HG02973 (cell line): ENCODE results near the gene NSF.
"Not testable (repeated sequence)": the region's sequence is repeated elsewhere in the genome, so short reads cannot be mapped to it uniquely, and the experiment has no call there.

Source experiments
- ATAC-seq: cut with Tn5 transposase; IDR thresholded peaks from one replicate; pipeline ENCODE4 v1.9.1; 2021; ENCODE audit warnings: moderate library complexity; ENCODE audit not compliant: unreplicated experiment

NSF gene

DNA sequence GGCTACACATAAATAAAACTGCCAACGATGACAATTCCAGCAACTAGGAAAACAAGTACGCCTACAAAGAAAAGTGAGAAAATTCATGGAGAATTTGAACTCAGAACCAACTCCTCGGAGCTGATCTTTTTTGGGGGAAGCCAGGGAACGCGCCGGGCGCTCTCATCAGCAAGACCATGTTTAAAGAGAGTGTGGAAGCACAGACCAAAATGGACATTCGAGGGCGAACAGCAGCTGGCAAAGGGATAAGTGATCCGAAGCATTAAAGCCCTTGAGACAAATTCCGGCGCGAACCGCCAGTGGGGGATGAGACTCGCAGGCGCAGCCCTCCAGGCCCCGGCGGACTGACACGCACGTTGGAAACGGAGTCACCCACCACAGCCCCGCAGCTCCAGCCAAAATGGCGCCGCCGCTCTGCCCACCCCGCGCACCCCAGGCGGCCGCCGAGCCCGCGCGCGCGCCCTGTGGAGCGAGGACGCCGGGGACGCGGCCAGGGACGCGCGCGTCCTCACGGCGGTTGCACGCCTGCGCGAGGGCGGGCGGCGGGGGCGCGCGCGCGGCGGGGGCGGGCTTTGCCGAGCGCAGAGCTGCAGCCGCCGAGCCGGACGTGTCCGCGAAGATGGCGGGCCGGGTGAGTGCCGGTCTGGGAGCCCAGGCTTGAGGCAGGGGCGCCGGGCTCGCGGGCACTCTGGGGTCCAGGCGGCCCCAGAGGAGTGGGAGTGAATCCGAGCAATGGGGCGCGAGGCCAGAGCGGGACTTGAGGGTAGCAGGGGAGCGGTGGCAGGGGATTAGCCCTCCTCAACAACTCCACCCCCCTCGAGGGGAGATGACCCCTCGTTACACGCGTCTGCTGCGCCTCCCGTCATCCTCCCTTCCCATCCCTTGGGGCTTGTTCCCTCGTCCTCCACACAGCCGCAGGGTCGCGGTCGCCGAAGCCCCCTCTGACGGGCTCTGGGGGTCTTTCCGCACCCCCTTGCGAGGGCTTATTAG is at the start of gene NSF:
TSS of gene NSF (plus strand) at position 513 of the 990 bp plus-strand sequence. CDS start at position 620, 107 bp downstream.
- peak; percentile 59 for ATAC-seq

- not testable (repeated sequence) for ATAC-seq
Measured at GRCh38 chr17:46548607-46549006, 41.9 kb upstream of the NSF start.

DNA sequence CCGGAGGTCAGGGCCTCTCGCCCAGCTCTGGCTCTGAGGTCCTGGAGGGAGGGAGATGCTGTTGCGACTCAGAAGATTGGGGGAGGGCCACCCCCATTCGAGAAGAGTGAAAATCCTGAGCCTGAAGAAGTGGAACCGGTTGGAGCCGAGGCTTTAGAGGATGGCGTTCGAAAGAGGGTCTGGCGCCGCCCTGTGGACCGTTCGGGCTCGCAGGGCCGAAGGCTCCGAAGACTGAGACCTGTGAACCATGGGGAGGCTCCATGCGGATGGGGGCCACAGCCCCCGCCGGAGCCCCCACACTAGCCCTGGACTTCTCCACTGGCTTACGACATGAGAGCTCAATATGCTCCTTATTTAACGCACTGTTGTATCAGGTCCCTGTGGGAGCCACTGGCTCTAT is 31.3 kb upstream of the NSF start:
- not testable (repeated sequence) for ATAC-seq

GRCh38 chr17:46560048-46560447 is 30.4 kb upstream of the NSF start:
- ATAC-seq: not testable (repeated sequence)

GRCh38 chr17:46566284-46566683 is 24.2 kb upstream of the NSF start:
- not testable (repeated sequence) for ATAC-seq

DNA sequence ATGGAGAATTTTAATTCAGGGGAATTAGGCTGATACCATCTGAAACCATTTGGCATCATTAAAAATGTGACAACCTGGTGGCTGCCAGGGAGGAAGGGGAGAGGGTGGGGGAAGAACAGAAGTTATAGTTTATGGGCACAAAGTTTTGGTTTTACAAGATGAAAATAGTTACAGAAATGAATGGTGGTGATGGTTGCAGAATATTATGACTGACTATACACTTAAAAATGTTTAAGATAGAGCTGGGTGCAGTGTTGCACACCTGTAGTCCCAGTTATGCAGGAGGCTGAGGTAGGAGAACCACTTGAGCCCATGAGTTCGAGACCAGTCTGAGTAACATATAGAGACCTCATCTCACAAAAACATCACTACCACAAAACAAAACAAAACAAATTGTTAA is 23.5 kb upstream of the NSF start:
- ATAC-seq: not testable (repeated sequence)

- ATAC-seq: not testable (repeated sequence)
Measured at GRCh38 chr17:46571796-46572195, 18.7 kb upstream of the NSF start.

DNA sequence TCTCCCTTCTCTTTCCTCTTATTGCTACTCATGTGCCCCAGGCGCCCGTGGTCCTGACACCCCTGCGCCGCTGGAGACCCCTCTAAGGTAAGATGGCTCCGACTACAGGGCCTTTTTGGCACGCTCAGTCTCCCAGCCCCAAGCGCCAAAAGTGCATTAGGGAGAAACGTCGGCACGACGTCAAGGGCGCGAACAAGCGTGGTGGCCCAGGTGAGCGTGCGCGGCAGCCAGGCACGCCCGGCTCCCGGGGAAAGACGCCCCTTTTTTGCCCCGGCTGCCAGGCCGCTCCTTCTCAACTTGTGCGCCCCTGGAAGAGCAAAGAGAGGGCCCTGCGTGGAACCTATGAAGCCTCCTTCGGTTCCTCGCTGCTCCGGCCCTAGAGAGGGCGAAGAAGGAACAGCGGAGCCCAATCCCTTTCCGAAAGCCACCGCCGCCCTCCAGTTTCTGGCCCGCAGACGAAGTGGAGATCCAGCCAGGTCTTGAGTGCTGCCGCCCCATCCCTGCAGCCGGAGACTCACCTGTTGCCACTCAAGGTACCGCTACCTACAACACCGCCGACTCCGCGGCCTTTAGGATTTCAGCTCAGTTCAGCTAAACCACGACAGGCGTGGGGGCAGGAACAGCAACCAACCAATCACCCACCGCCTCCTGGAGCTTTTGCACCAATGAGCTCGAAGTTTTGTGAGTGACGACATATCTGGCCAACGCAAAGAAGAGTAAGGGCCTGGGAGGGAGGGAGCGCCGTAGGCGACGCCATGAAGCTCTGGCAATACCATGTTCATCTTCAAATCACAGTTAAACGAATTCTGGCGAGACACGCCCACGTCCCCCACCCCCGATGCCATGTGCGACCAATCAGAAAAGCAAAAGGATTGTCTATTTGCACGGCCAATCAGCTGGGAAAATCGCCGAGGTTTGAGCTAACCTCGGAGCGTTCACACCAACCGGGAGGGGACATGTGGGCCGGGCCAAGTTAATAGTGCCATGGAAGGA is 11.1 kb upstream of the NSF start, which contains the start of gene ARL17A:
TSS of gene ARL17A (minus strand) at position 609 of the 993 bp plus-strand sequence. CDS start 3,369 bp downstream, outside the sequence.
- peak; percentile 91 for ATAC-seq

DNA sequence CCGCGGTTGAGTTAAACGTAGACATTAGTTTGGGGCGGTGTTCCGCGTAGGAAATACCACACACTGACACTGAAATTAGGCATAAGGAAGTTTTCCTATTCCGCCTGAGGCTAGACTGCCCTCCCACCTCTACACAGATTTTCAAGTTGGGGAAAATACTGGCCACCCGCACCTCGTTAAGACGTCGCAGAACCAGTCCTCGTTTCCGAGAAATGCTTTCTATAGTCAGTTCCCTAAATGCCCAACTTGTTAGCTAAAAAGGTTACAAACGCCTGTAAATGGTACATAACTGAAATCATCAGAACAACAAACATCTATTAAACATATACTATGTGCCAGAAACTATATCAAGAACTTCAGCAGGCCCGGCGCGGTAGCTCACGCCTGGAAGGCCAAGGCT is 10.4 kb upstream of the NSF start:
- ATAC-seq: not testable (repeated sequence)

- ATAC-seq: not testable (repeated sequence)
Measured at GRCh38 chr17:46585444-46585843, 5.0 kb upstream of the NSF start.

- peak; percentile 43 for ATAC-seq
Measured at GRCh38 chr17:46591332-46591731, 863 bp downstream of the NSF start.

DNA sequence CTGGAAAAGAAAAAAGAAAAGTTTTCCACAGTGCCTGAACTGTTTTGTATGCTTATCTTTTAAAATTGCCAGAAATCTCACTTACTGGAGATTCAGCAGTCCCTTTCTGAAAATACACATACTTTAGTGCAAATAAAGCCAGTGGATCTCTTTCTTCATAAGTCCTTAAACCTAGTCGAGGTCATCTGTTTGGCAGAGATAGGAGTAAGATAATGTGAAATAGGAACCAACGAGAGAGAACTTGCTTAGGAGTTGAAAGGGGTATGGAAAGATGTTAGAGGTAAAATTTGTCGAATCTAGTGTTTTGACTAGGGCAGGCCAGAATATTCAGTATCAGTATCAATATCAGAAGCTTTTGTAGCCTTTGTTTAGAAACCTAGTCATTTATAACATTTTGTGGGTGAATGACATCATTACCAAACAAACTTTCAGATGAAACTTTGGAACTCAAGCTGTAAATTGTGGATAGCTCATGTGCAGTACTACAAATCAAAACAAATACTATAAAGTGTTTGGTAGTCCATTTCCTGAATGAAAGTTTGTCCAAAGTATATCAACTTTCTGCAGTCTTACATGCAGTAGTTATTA is 8.0 kb downstream of the NSF start:
- peak; percentile 63 for ATAC-seq

GRCh38 chr17:46600767-46601166 is 10.3 kb downstream of the NSF start:
- ATAC-seq: not testable (repeated sequence)

GRCh38 chr17:46603125-46603524 is 12.7 kb downstream of the NSF start:
- peak; percentile 83 for ATAC-seq

GRCh38 chr17:46611304-46611703 is 20.8 kb downstream of the NSF start:
- ATAC-seq: not testable (repeated sequence)

GRCh38 chr17:46613876-46614275 is 23.4 kb downstream of the NSF start:
- ATAC-seq: not testable (repeated sequence)

- not testable (repeated sequence) for ATAC-seq
Measured at GRCh38 chr17:46617121-46617520, 26.7 kb downstream of the NSF start.

DNA sequence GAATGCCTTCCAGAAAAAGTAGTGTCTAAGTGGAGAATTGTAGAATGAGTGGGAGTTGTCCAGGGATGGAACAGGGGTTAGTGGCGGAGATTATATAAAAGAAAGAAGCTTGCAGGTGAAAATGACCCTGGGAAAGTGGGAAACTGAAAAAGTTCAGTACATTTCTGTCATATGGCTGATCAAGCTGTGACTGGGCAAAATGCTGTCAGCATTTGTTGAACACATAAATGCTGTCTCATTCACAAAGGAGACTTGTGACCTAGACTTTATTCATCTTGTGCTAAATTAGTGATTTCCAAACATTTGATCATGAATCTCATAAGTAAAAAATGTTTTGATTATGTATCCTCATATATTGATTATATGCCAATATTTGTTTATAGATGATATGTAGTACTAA is 28.5 kb downstream of the NSF start:
- ATAC-seq: not testable (repeated sequence)

GRCh38 chr17:46623790-46624189 is 33.3 kb downstream of the NSF start:
- ATAC-seq: not testable (repeated sequence)

DNA sequence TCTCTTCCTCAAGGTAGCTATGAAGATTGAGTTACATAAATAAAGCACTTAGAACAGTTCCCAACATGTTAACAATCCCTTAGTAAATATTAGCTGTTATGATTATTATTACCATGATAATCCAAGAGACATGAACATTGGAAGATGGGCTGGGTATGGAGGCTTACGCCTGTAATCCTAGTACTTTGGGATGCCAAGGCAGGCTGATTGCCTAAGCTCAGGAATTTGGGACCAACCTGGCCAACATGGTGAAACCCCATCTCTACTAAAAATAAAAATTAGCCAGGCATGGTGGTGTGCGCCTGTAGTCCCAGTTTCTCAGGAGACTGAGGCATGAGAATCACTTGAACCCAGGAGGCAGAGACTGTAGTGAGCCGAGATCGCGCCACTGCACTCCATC is 34.3 kb downstream of the NSF start:
- not testable (repeated sequence) for ATAC-seq
